HCT116 (cell line): ENCODE measurements around the gene LPAR2.

Experiments
- EZH2 ChIP-seq: fragments of 200-600 bp; sonication (generic); IDR thresholded peaks from 2 replicates; pipeline ENCODE4 v1.6.1; 2017; ENCODE audit warnings: antibody characterized with exemption, mixed run types
- POLR2A ChIP-seq: IDR thresholded peaks from 2 replicates; pipeline ENCODE4 v1.7.0; 2011; ENCODE audit warnings: borderline replicate concordance; ENCODE audit not compliant: insufficient read depth, insufficient read length; ENCODE audit errors: extremely low read depth
- YY1 ChIP-seq: IDR thresholded peaks from 2 replicates; pipeline ENCODE4 v1.6.1; 2011; ENCODE audit warnings: low read length, low read depth, moderate library complexity, mild to moderate bottlenecking; ENCODE audit not compliant: insufficient replicate concordance; ENCODE audit errors: extremely low read depth

GRCh38 chr19:19595171-19595701 lies 32.8 kb downstream of the LPAR2 start:
- TF ChIP-seq EZH2 = no peak
- no peak for TF ChIP-seq POLR2A
- TF ChIP-seq YY1 = no peak
